DND-41 (cell line): Measurements from ENCODE around the gene LMO7.

Experiments
- ATAC-seq: fragments of 200-7000 bp; cut with Tn5 transposase; 3 replicates; pipeline ENCODE4 v1.9.1; 2021; ENCODE audit warnings: low read depth; ENCODE audit not compliant: insufficient read depth
- DNase-seq: peaks from one replicate; pipeline ENCODE4 v3.0.0-alpha.2; 2020
- H2AFZ ChIP-seq: 2 replicates; pipeline ENCODE4 v1.6.0; 2012; ENCODE audit warnings: low read depth, low read length
- H3K27ac ChIP-seq: 2 replicates; pipeline ENCODE4 v1.5.1; 2012; ENCODE audit warnings: low read length, inconsistent platforms
- H3K27me3 ChIP-seq: fragments of 200-600 bp; sonication (generic); 2 replicates; pipeline ENCODE4 v1.6.0; 2012; ENCODE audit warnings: low read length, mild to moderate bottlenecking, inconsistent platforms; ENCODE audit not compliant: insufficient read depth, poor library complexity
- H3K36me3 ChIP-seq: 2 replicates; pipeline ENCODE4 v1.5.1; 2012; ENCODE audit warnings: low read length, inconsistent platforms; ENCODE audit not compliant: insufficient read depth
- H3K4me1 ChIP-seq: 2 replicates; pipeline ENCODE4 v1.5.1; 2012; ENCODE audit warnings: mild to moderate bottlenecking, low read length; ENCODE audit not compliant: insufficient read depth
- H3K4me2 ChIP-seq: 2 replicates; pipeline ENCODE4 v1.6.0; 2012; ENCODE audit warnings: mild to moderate bottlenecking, moderate library complexity, low read length, inconsistent platforms; ENCODE audit not compliant: insufficient read depth
- H3K4me3 ChIP-seq, 2 experiments: fragments of 200-600 bp in 1 of 2; shearing (Covaris generic) in 1 of 2; 2 replicates each; pipeline ENCODE4 v1.5.1; 2012 to 2016; ENCODE audit warnings: inconsistent platforms in 2 of 2, low read length in 2 of 2, mild to moderate bottlenecking in 2 of 2, low read depth in 1 of 2, moderate library complexity in 1 of 2
- H3K79me2 ChIP-seq: 2 replicates; pipeline ENCODE4 v1.6.0; 2012; ENCODE audit warnings: low read length, inconsistent platforms; ENCODE audit not compliant: insufficient read depth
- H3K9ac ChIP-seq: 2 replicates; pipeline ENCODE4 v1.6.0; 2012; ENCODE audit warnings: low read depth, mild to moderate bottlenecking, inconsistent platforms, low read length, moderate library complexity
- H3K9me3 ChIP-seq: 2 replicates; pipeline ENCODE4 v1.5.1; 2012; ENCODE audit warnings: low read length, moderate library complexity, mild to moderate bottlenecking, inconsistent platforms; ENCODE audit not compliant: insufficient read depth, severe bottlenecking
- H4K20me1 ChIP-seq: 2 replicates; pipeline ENCODE4 v1.6.0; 2012; ENCODE audit warnings: low read length; ENCODE audit not compliant: insufficient read depth
- EZH2 ChIP-seq: IDR thresholded peaks from 3 replicates; pipeline ENCODE4 v1.6.1; 2012; ENCODE audit warnings: borderline replicate concordance, low read depth, mild to moderate bottlenecking, moderate library complexity, low read length, inconsistent platforms; ENCODE audit not compliant: severe bottlenecking
- TF ChIP-seq, protein P1 (sequence below): IDR thresholded peaks from 2 replicates; pipeline ENCODE4 v1.5.1; 2012; ENCODE audit warnings: borderline replicate concordance, low read length, moderate library complexity, mild to moderate bottlenecking; ENCODE audit not compliant: poor library complexity, severe bottlenecking; ENCODE audit errors: extremely low read depth

LMO7 gene

DNA sequence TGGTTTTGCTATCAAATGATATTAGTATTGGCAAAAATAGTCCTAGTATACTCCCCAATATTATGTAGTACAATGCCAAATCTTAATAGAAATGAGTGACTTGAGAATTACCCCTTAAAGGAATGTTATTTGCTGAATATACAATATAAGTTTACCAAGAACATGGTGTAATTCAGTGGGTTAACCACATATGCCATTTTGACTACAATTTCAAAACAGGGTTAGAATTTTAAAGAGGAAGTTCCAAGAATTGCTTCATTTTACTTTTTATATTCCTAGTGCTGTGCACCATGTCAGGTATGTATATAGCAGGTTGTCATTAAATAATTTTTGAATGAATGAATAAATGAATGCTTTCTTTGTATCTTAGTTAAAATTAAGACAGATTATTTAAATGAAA, 66.3 kb downstream of the LMO7 start:
- Histone ChIP-seq H3K36me3 (no peaks in the 10 kb centered on the region), H3K27ac (no peak overlapping the region), H3K27me3 (no peaks in the 10 kb centered on the region), H2AFZ (no peak overlapping the region), H3K4me2 (no peak overlapping the region), H4K20me1 (no peaks in the 10 kb centered on the region), H3K9ac (no peak overlapping the region), H3K9me3 (no peaks in the 10 kb centered on the region), H3K4me1 (no peaks in the 10 kb centered on the region), H3K4me3 (no peak overlapping the region), H3K79me2 (no peaks in the 10 kb centered on the region)
- TF ChIP-seq, protein P1, sequence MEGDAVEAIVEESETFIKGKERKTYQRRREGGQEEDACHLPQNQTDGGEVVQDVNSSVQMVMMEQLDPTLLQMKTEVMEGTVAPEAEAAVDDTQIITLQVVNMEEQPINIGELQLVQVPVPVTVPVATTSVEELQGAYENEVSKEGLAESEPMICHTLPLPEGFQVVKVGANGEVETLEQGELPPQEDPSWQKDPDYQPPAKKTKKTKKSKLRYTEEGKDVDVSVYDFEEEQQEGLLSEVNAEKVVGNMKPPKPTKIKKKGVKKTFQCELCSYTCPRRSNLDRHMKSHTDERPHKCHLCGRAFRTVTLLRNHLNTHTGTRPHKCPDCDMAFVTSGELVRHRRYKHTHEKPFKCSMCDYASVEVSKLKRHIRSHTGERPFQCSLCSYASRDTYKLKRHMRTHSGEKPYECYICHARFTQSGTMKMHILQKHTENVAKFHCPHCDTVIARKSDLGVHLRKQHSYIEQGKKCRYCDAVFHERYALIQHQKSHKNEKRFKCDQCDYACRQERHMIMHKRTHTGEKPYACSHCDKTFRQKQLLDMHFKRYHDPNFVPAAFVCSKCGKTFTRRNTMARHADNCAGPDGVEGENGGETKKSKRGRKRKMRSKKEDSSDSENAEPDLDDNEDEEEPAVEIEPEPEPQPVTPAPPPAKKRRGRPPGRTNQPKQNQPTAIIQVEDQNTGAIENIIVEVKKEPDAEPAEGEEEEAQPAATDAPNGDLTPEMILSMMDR, result no peak
- no peak for TF ChIP-seq EZH2
- ATAC-seq, result no peak
- no peak for DNase-seq

DNA sequence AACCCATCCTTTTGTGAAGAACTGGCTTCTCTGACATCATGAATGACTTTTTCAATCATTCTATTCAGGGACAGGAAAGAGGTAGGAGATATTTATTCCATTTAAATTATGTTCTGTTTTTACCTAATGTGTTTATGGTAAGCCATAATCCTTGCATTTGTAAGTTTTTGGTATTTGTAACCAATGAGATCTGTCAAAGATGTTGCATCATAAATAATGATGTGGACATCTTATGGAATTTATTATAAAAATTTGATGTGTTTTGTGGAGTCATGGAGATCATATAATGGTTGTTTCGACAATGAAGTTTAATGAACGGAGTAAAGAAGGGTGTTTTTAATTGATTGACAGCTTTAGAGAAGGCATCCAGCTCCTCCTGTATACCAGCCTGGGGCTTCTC, 67.6 kb downstream of the LMO7 start:
- Histone ChIP-seq H3K27me3 (no peaks in the 10 kb centered on the region), H3K27ac (no peak overlapping the region), H3K4me1 (no peaks in the 10 kb centered on the region), H3K9ac (no peak overlapping the region), H4K20me1 (no peaks in the 10 kb centered on the region), H3K36me3 (no peaks in the 10 kb centered on the region), H2AFZ (no peak overlapping the region), H3K4me2 (no peak overlapping the region), H3K4me3 (no peak overlapping the region), H3K79me2 (no peaks in the 10 kb centered on the region), H3K9me3 (no peaks in the 10 kb centered on the region)
- DNase-seq (no peak), ATAC-seq (no peak)
- TF ChIP-seq, protein P1, result no peak
- TF ChIP-seq EZH2, result no peak

DNA sequence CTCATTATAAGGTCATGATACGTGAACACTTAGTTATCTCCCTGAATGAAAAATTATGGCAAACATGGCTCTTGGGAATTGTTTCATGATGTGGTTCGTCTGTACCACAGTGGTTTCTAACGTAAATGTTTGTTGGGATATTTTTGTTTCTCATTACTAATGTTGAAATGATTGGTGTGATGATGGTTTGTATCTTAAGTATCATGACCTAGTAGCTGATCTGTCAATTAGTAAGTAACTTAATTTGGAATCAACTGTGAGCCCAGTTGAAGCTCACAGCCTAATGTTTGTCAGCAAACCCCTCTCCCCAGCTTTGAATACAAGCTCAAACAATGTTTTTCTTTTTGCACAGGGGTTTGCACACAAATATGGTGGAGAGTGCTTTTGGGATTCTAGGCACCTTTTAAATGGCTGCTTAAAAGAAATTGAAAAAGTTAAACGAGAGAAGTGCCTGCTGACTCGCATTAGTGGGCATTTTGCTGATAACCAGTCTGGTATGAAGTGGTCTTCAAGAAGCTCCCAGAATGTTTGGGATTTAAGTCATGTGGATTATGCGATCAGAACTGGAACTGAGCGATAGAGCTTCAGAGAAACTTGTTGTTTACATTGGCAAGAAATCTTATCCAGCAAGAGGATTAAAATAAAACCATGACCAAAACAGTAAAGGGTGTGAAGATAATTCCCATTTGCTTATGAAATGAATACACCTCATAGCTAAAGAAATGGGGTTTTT, 68.2 kb downstream of the LMO7 start:
- Histone ChIP-seq H3K9me3 (no peaks in the 10 kb centered on the region), H3K79me2 (no peaks in the 10 kb centered on the region), H3K9ac (no peak overlapping the region), H3K36me3 (no peaks in the 10 kb centered on the region), H2AFZ (no peak overlapping the region), H3K27ac (no peak overlapping the region), H3K27me3 (no peaks in the 10 kb centered on the region), H4K20me1 (no peaks in the 10 kb centered on the region), H3K4me3 (no peak overlapping the region), H3K4me1 (no peaks in the 10 kb centered on the region), H3K4me2 (no peak overlapping the region)
- ATAC-seq (no peak), DNase-seq (no peak)
- TF ChIP-seq, protein P1, result no peak
- TF ChIP-seq EZH2, result no peak

DNA sequence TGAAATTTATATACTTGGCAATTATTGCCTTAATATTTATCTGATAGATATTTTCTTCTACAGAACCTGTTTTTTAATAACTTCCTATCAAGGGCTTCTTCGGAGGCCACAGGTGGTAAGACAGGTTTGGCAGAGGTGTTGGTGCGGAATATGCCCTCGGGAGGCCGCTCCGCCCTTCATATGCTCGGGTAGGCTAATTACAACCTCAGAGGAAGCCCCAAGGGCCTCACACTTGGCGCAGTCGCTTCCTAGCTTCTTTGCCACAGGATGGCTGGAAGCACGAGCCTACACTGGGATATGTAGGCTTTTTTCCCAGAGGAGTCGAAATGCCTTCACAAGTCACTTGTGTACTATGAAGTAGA, 68.8 kb downstream of the LMO7 start:
- H3K4me1 ChIP-seq, result no peaks in the 10 kb centered on the region
- no peaks in the 10 kb centered on the region for H3K9me3 ChIP-seq
- no peak overlapping the region for H3K9ac ChIP-seq
- H3K27ac ChIP-seq, result no peak overlapping the region
- no peak overlapping the region for H3K4me2 ChIP-seq
- no peak for TF ChIP-seq EZH2
- TF ChIP-seq, protein P1, result no peak
- no peaks in the 10 kb centered on the region for H3K36me3 ChIP-seq
- no peak overlapping the region for H2AFZ ChIP-seq
- no peak for ATAC-seq
- no peaks in the 10 kb centered on the region for H4K20me1 ChIP-seq
- DNase-seq, result no peak
- H3K4me3 ChIP-seq, result no peak overlapping the region
- H3K27me3 ChIP-seq, result no peaks in the 10 kb centered on the region
- H3K79me2 ChIP-seq, result no peaks in the 10 kb centered on the region
